ENCODE measurements around the gene COPG1. TPM values are rescaled to one million over a fixed set of nuclear protein-coding genes. Genes with fewer than 3 reads are reported as not detected.

COPG1 gene
- total and polyA plus RNA-seq, 10 of the 15 experiments (the other 5 are each of a cell fraction or from before 2014, with no cell fraction given): 54.8 to 143 (median 91.2) TPM

DNA sequence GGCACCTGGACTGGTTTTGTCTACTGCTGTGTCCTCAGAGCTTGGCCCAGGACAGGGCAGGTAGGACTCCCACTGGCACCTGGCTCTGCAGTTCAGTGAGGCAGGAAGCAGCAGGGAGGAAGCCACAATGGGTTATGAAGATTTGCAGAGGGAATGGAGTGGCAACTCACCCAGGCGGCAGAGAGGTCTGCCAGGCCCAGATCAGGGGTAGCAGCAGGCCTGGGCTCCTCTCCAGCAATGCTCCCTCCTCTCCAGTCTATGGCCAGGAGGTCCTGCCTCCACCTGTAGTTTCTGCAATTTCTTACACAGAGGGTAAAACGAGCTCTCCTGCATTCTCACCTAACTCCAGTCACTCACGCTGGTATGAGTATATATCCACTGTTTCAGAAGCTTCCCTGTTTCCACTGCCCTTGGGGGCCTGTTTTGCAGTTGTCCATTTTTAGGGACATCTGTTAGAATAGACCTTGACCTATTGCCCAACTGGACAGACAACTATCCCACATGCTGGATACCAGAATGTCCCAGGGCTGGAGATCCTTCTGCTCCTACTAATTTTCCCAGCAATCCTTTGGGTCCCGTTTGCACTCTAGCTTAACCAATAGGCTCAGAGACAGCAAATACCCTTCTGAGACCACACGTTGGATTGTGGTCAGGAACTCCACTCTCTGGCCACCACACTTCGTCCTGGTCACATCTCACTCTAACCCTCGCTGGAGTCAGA lies 64.4 kb downstream of the COPG1 start (continued):
- TF ChIP-seq MYC (IDR thresholded peaks at IDR 0.05; ENCODE audit: insufficient read depth, insufficient read length, insufficient replicate concordance, low read length, severe bottlenecking): no peak
- no peak for TF ChIP-seq IKZF1 (conservative IDR thresholded peaks at IDR 0.05)
- TF ChIP-seq, protein P1, sequence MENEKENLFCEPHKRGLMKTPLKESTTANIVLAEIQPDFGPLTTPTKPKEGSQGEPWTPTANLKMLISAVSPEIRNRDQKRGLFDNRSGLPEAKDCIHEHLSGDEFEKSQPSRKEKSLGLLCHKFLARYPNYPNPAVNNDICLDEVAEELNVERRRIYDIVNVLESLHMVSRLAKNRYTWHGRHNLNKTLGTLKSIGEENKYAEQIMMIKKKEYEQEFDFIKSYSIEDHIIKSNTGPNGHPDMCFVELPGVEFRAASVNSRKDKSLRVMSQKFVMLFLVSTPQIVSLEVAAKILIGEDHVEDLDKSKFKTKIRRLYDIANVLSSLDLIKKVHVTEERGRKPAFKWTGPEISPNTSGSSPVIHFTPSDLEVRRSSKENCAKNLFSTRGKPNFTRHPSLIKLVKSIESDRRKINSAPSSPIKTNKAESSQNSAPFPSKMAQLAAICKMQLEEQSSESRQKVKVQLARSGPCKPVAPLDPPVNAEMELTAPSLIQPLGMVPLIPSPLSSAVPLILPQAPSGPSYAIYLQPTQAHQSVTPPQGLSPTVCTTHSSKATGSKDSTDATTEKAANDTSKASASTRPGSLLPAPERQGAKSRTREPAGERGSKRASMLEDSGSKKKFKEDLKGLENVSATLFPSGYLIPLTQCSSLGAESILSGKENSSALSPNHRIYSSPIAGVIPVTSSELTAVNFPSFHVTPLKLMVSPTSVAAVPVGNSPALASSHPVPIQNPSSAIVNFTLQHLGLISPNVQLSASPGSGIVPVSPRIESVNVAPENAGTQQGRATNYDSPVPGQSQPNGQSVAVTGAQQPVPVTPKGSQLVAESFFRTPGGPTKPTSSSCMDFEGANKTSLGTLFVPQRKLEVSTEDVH (IDR thresholded peaks at IDR 0.05; ENCODE audit: low read depth, partially characterized antibody): no peak
- no peak for TF ChIP-seq RB1 (IDR thresholded peaks at IDR 0.05; ENCODE audit: borderline replicate concordance)
- peak; percentile 77 for TF ChIP-seq POLR2AphosphoS5 (IDR thresholded peaks at IDR 0.05; ENCODE audit: low read length)
- TF ChIP-seq SP1 (IDR thresholded peaks at IDR 0.05; ENCODE audit: low read depth, low read length): no peak
- peak; percentile 19; the same call in 1 of the 2 replicates for TF ChIP-seq MTA2 (IDR thresholded peaks at IDR 0.05; ENCODE audit: low read depth)
- TF ChIP-seq, protein P2, sequence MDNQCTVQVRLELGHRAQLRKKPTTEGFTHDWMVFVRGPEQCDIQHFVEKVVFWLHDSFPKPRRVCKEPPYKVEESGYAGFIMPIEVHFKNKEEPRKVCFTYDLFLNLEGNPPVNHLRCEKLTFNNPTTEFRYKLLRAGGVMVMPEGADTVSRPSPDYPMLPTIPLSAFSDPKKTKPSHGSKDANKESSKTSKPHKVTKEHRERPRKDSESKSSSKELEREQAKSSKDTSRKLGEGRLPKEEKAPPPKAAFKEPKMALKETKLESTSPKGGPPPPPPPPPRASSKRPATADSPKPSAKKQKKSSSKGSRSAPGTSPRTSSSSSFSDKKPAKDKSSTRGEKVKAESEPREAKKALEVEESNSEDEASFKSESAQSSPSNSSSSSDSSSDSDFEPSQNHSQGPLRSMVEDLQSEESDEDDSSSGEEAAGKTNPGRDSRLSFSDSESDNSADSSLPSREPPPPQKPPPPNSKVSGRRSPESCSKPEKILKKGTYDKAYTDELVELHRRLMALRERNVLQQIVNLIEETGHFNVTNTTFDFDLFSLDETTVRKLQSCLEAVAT (IDR thresholded peaks at IDR 0.05): 0 out of 2 replicates have a peak, but pooled peaks have one; percentile 59
- TF ChIP-seq BMI1 (IDR thresholded peaks at IDR 0.05; ENCODE audit: borderline replicate concordance): peak; percentile 64; the same call in 1 of the 2 replicates
- no peak; the same call in 1 of the 2 replicates for TF ChIP-seq MXI1 (IDR thresholded peaks at IDR 0.05; ENCODE audit: low read depth, low read length)
- TF ChIP-seq CBX3 (IDR thresholded peaks at IDR 0.05; ENCODE audit: borderline replicate concordance, low read depth): no peak
- TF ChIP-seq, protein P3, sequence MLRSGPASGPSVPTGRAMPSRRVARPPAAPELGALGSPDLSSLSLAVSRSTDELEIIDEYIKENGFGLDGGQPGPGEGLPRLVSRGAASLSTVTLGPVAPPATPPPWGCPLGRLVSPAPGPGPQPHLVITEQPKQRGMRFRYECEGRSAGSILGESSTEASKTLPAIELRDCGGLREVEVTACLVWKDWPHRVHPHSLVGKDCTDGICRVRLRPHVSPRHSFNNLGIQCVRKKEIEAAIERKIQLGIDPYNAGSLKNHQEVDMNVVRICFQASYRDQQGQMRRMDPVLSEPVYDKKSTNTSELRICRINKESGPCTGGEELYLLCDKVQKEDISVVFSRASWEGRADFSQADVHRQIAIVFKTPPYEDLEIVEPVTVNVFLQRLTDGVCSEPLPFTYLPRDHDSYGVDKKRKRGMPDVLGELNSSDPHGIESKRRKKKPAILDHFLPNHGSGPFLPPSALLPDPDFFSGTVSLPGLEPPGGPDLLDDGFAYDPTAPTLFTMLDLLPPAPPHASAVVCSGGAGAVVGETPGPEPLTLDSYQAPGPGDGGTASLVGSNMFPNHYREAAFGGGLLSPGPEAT (IDR thresholded peaks at IDR 0.05; ENCODE audit: low read depth): no peak
- TF ChIP-seq POLR2AphosphoS2 (IDR thresholded peaks at IDR 0.05; ENCODE audit: low read depth, low read length): peak; percentile 51
- no peak for TF ChIP-seq NFXL1 (IDR thresholded peaks at IDR 0.05; ENCODE audit: borderline replicate concordance)
- TF ChIP-seq MYB (IDR thresholded peaks at IDR 0.05; ENCODE audit: borderline replicate concordance, low read depth, low read length): peak; percentile 29; the same call in 1 of the 2 replicates
- TF ChIP-seq, protein P4, sequence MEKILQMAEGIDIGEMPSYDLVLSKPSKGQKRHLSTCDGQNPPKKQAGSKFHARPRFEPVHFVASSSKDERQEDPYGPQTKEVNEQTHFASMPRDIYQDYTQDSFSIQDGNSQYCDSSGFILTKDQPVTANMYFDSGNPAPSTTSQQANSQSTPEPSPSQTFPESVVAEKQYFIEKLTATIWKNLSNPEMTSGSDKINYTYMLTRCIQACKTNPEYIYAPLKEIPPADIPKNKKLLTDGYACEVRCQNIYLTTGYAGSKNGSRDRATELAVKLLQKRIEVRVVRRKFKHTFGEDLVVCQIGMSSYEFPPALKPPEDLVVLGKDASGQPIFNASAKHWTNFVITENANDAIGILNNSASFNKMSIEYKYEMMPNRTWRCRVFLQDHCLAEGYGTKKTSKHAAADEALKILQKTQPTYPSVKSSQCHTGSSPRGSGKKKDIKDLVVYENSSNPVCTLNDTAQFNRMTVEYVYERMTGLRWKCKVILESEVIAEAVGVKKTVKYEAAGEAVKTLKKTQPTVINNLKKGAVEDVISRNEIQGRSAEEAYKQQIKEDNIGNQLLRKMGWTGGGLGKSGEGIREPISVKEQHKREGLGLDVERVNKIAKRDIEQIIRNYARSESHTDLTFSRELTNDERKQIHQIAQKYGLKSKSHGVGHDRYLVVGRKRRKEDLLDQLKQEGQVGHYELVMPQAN (conservative IDR thresholded peaks at IDR 0.05): no peak
